ENCODE results near the gene RGS19.

The RGS19 gene

DNA sequence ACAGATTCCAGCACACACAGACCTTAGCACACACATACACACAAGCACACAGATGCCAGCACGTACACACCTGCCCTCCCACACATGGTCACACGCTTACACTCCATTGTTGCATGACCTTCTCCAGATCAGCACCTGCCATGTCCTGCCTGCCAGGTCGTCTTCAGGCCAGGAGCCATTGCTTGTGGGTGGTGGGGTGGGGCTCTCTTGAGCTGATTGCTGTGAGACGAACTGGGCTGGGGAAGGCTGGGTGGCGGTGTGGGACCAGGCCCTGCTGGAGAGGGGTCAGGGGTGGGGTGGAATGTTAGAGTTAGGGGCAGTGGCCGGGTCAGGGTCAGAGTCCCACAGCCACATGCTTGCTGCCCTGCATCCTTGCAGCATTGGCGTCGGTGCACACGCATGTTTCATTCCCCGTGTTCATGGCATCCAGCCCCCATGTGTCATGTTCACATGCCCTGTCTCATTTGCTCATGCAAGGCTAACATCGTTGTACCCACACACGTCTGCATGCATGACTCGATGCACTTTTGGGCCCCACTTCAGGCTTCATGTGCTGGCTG, 34.6 kb upstream of the RGS19 start:
- no peak for FAIRE-seq
- no peak for DNase-seq (ENCODE audit: insufficient read length)
- no peak for TF ChIP-seq POLR2AphosphoS5 (IDR thresholded peaks at IDR 0.05; ENCODE audit: low read depth, low read length)
- no peak for TF ChIP-seq TAF1 (IDR thresholded peaks at IDR 0.05; ENCODE audit: borderline replicate concordance, low read depth, low read length)
- TF ChIP-seq POLR2A (IDR thresholded peaks at IDR 0.05; ENCODE audit: low read depth, low read length): no peak

- FAIRE-seq (no peak), DNase-seq (ENCODE audit: insufficient read length) (no peak)
- TF ChIP-seq TAF1 (IDR thresholded peaks at IDR 0.05; ENCODE audit: borderline replicate concordance, low read depth, low read length): no peak
- TF ChIP-seq POLR2A (IDR thresholded peaks at IDR 0.05; ENCODE audit: low read depth, low read length): no peak
- TF ChIP-seq POLR2AphosphoS5 (IDR thresholded peaks at IDR 0.05; ENCODE audit: low read depth, low read length): no peak
Measured at GRCh38 chr20:64113444-64113775, 34.1 kb upstream of the RGS19 start.

- no peak for DNase-seq (ENCODE audit: insufficient read length)
- no peak for TF ChIP-seq TAF1 (IDR thresholded peaks at IDR 0.05; ENCODE audit: borderline replicate concordance, low read depth, low read length)
- TF ChIP-seq POLR2AphosphoS5 (IDR thresholded peaks at IDR 0.05; ENCODE audit: low read depth, low read length): no peak
- no peak for TF ChIP-seq POLR2A (IDR thresholded peaks at IDR 0.05; ENCODE audit: low read depth, low read length)
- no peak for FAIRE-seq
Measured at GRCh38 chr20:64112691-64113443, 33.5 kb upstream of the RGS19 start.

- TF ChIP-seq TAF1 (IDR thresholded peaks at IDR 0.05; ENCODE audit: borderline replicate concordance, low read depth, low read length) (no peak), POLR2AphosphoS5 (IDR thresholded peaks at IDR 0.05; ENCODE audit: low read depth, low read length) (no peak), POLR2A (IDR thresholded peaks at IDR 0.05; ENCODE audit: low read depth, low read length) (no peak)
- FAIRE-seq (no peak), DNase-seq (ENCODE audit: insufficient read length) (no peak)
Measured at GRCh38 chr20:64111841-64112641, 32.7 kb upstream of the RGS19 start.

DNA sequence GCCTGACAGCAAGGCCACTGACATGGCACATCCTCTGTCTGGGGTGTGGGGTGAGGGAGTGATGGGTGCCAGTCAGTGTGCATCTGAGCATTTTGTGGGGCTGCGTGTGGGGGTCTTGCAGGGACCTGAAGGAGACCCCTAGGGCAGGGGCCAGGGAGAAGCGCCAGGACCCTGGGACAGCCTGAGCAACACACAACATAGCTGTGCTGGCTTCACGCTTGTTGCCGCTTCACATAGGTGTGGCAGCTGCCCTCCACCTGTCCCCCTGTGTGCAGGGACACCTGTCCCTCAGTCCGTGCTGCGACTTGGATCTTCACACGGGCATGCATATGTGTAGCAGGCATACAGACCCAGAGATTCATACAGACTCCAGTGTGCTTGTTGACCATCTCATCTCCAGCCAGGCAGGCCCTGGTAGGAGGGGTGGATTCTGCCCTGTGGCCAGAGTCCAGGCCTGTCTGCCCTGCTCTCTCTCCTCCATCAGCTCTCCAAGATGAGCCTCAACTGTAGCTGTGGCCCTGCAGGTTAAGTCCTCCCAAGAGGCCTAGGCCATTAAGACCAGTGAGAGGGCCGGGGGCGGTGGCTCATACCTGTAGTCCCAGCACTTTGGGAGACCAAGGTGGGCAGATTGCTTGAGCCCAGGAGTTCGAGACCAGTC, 31.2 kb upstream of the RGS19 start:
- FAIRE-seq: no peak
- no peak for DNase-seq (ENCODE audit: insufficient read length)
- TF ChIP-seq POLR2A (IDR thresholded peaks at IDR 0.05; ENCODE audit: low read depth, low read length) (no peak), TAF1 (IDR thresholded peaks at IDR 0.05; ENCODE audit: borderline replicate concordance, low read depth, low read length) (no peak), POLR2AphosphoS5 (IDR thresholded peaks at IDR 0.05; ENCODE audit: low read depth, low read length) (no peak)

- FAIRE-seq: no peak
- DNase-seq (ENCODE audit: insufficient read length): no peak
- TF ChIP-seq TAF1 (IDR thresholded peaks at IDR 0.05; ENCODE audit: borderline replicate concordance, low read depth, low read length): no peak
- no peak for TF ChIP-seq POLR2A (IDR thresholded peaks at IDR 0.05; ENCODE audit: low read depth, low read length)
- TF ChIP-seq POLR2AphosphoS5 (IDR thresholded peaks at IDR 0.05; ENCODE audit: low read depth, low read length): no peak
Measured at GRCh38 chr20:64109831-64110391, 30.6 kb upstream of the RGS19 start.

DNA sequence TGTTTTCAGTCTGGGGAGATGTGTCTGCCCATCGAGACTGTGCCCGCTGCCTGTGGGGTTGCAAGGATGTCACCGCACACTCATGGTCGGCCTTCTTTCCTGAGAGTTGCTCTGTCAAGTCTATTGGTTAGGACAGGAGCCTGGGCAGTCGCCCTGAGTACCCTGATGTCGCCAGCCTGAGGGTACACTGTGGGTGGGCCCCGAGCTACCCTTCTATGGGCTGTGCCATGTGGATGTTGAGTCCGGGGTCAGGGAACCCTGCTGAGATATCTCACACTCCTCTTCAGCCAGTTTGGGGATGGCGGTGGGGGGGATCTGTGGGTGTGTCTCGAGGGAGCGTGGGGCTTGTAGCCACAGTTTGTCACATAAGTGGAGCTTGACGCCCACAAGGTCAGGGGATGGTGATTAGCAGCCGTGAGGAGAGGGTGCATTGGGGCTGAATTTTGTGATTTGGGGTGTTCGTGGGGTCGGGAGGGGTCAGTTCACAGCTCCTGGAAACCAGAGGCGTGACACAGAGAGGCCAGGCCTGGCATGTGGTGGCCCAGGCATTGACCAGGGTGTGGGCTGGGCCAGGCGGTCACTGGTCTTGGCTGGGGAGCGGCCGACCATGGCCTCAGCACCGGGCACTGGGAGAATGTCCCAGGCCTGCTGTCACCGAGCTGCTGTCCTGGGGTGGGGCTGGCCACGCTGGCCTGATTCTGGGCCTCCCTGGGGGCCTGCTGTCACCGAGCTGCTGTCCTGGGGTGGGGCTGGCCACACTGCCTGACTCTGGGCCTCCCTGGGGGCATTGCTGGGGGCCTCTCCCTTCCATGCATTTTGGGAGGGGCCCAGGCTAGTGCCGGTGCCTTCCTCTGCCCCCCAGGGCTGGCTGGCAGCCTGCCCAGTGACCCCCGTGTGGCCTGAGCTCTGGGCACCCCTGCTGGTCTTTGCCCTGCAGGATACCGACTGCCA, 29.7 kb upstream of the RGS19 start:
- DNase-seq (ENCODE audit: insufficient read length): no peak
- no peak for FAIRE-seq
- TF ChIP-seq POLR2AphosphoS5 (IDR thresholded peaks at IDR 0.05; ENCODE audit: low read depth, low read length): no peak
- TF ChIP-seq POLR2A (IDR thresholded peaks at IDR 0.05; ENCODE audit: low read depth, low read length): no peak
- TF ChIP-seq TAF1 (IDR thresholded peaks at IDR 0.05; ENCODE audit: borderline replicate concordance, low read depth, low read length): no peak

DNA sequence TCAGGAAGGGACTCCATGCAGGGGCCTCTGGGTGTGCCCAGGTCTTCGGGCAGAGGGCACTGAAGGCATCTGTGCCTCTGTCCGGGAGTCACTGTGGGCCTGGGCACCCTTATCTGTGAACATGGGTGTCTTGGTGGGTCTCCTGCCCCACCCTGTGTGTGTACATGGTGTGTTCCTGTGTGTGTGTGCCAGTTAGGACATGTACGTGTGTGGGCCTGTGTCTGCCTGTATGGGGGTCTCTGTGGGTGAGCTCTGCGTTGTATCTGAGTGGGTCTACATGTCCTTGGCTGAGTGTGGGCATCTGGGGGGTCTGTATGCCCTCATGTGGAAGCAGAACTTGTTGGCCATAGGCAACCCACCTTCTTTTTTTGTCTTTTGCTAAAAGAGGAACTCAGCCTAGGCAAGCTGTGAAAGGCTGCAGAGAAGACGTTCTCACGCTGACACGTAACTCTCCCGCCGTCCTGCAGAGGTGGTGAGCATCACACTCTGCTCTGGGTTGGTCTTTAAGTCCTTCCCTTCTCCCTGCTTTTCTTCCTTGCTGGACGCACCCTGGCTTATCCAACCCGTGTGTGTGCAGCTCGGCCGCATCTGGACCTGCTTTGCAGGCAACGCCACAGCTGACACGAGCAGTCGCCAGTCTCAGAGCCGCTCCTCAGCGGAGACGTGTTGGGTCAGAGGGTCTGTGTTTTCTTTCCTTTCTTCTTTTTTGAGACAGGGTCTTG, 28.6 kb upstream of the RGS19 start:
- no peak for FAIRE-seq
- no peak for TF ChIP-seq POLR2A (IDR thresholded peaks at IDR 0.05; ENCODE audit: low read depth, low read length)
- TF ChIP-seq POLR2AphosphoS5 (IDR thresholded peaks at IDR 0.05; ENCODE audit: low read depth, low read length): no peak
- TF ChIP-seq TAF1 (IDR thresholded peaks at IDR 0.05; ENCODE audit: borderline replicate concordance, low read depth, low read length): no peak
- DNase-seq (ENCODE audit: insufficient read length): no peak

- DNase-seq (ENCODE audit: insufficient read length) (no peak), FAIRE-seq (no peak)
- TF ChIP-seq POLR2AphosphoS5 (IDR thresholded peaks at IDR 0.05; ENCODE audit: low read depth, low read length) (no peak), POLR2A (IDR thresholded peaks at IDR 0.05; ENCODE audit: low read depth, low read length) (no peak)
Measured at GRCh38 chr20:64106981-64107735, 27.8 kb upstream of the RGS19 start, which contains the start of gene NPBWR2. NPBWR2 (minus strand) TSS chr20:64107565; CDS start chr20:64106831, 734 bp downstream.
